ENCODE results near the gene SMC2.

SMC2 gene

DNA sequence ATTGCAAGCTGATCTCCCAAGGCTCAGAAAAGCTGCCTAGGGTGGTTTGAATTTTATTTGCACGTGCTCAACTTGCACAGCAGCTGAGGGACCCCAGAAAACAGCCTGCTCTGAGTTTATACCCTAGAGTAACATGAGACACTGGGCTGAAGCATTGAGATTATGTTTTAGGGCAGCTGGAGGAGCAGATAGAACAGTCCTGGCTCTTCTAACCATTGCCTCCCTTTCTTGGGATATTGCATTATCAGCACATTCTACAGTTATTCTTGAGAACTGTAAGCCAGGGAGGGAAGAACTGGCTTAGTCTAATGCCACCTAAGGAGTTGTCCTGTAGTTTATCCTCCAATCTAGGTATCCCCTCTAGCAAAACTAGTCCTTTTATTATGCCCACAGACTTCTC, 10.3 kb downstream of the SMC2 start:
- Histone ChIP-seq H3K9me3 (no peaks in the 10 kb centered on the region), H3K36me3 (peaks cover 31 to 68% (median 47%) of the 10 kb centered on the region in 3 donors), H3K27me3 (no peaks in the 10 kb centered on the region), H3K27ac (no peak overlapping the region), H3K4me3 (no peak overlapping the region), H3K4me1 (no peaks in the 10 kb centered on the region)
- DNase-seq = no peak
- intact Hi-C loops (cut with DNase I; ENCODE audit: low total_unique reads) = no loop called here
- TF ChIP-seq, protein P1, sequence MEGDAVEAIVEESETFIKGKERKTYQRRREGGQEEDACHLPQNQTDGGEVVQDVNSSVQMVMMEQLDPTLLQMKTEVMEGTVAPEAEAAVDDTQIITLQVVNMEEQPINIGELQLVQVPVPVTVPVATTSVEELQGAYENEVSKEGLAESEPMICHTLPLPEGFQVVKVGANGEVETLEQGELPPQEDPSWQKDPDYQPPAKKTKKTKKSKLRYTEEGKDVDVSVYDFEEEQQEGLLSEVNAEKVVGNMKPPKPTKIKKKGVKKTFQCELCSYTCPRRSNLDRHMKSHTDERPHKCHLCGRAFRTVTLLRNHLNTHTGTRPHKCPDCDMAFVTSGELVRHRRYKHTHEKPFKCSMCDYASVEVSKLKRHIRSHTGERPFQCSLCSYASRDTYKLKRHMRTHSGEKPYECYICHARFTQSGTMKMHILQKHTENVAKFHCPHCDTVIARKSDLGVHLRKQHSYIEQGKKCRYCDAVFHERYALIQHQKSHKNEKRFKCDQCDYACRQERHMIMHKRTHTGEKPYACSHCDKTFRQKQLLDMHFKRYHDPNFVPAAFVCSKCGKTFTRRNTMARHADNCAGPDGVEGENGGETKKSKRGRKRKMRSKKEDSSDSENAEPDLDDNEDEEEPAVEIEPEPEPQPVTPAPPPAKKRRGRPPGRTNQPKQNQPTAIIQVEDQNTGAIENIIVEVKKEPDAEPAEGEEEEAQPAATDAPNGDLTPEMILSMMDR (IDR thresholded peaks at IDR 0.05) = no peak

DNA sequence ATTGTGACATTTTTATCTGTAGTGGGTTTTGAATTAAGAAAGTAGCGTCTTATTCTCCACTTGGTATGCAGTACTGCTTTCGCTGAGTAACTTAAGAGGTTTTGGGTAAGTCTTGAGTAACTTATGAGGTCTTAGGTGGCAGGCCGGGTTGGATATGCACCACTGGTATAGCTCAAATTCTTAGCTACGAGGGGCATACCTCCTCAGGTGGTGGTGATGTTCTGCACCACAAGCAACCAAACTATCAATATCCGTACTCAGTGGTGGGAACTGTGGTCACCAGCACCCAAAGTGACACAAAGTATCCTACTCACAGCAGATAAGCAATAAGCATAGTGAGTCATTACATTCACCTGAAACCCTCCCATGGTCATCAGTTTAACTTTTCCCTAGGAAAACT, 13.7 kb downstream of the SMC2 start:
- DNase-seq = no peak
- no peaks in the 10 kb centered on the region for H3K27me3 ChIP-seq
- H3K27ac ChIP-seq = no peak overlapping the region
- intact Hi-C loops (cut with DNase I; ENCODE audit: low total_unique reads) = no loop called here
- H3K9me3 ChIP-seq = no peaks in the 10 kb centered on the region
- peaks cover 20 to 63% (median 40%) of the 10 kb centered on the region in 3 donors for H3K36me3 ChIP-seq
- no peaks in the 10 kb centered on the region for H3K4me1 ChIP-seq
- H3K4me3 ChIP-seq = no peak overlapping the region
- TF ChIP-seq, protein P1 (IDR thresholded peaks at IDR 0.05) = no peak

DNA sequence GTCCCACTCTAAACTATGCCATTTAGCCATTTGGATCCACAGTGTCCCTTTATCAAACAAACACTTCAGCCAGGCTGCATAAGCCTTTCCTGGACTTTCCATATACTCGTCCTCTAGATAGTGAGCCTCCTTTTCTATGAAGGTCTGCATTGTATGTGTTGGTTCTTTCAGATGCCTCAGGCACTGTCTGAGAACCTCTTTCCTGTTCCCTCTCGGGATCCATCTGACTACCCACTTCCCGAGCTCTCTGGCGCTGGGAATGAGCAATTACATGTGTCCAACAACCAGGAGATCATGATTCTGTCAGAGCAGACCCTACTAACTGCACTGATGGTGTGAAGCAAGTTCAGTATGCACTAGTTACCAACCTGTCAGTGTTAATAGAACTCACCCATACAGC, 14.2 kb downstream of the SMC2 start:
- no peak overlapping the region for H3K4me3 ChIP-seq
- no peaks in the 10 kb centered on the region for H3K4me1 ChIP-seq
- H3K27ac ChIP-seq = no peak overlapping the region
- H3K36me3 ChIP-seq = peaks cover 15 to 62% (median 34%) of the 10 kb centered on the region in 3 donors
- no peak for DNase-seq
- no peaks in the 10 kb centered on the region for H3K27me3 ChIP-seq
- no peaks in the 10 kb centered on the region for H3K9me3 ChIP-seq
- intact Hi-C loops (cut with DNase I; ENCODE audit: low total_unique reads) = no loop called here
- TF ChIP-seq, protein P1 (IDR thresholded peaks at IDR 0.05) = no peak

DNA sequence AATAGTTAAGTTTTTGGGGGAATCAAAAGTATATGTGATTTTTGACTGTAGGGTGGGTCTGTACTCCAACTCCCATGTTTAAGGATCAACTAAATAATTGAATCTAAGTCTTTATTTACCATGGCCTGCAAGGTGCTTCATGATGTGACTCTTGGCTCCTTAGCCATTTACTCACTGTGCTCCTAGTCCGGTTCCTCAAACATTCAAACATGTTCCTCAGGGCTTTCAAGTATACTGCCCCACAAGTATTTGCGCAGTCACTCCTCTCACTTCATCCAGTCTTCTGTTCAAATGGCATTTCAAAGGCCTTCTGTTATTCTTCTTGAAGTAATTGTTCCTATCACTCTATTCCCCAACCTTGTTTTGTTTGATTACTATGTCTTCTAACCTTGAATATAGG, 16.4 kb downstream of the SMC2 start:
- Histone ChIP-seq H3K9me3 (no peaks in the 10 kb centered on the region), H3K4me3 (no peak overlapping the region), H3K4me1 (no peaks in the 10 kb centered on the region), H3K27me3 (no peaks in the 10 kb centered on the region), H3K27ac (no peak overlapping the region), H3K36me3 (peaks cover 7 to 56% (median 26%) of the 10 kb centered on the region in 3 donors)
- TF ChIP-seq, protein P1 (IDR thresholded peaks at IDR 0.05) = no peak
- no peak for DNase-seq
- intact Hi-C loops (cut with DNase I; ENCODE audit: low total_unique reads) = loop anchor here (5.0 kb wide), 1 partner anchor 1618 kb away; no protein-coding TSS in a partner anchor

DNA sequence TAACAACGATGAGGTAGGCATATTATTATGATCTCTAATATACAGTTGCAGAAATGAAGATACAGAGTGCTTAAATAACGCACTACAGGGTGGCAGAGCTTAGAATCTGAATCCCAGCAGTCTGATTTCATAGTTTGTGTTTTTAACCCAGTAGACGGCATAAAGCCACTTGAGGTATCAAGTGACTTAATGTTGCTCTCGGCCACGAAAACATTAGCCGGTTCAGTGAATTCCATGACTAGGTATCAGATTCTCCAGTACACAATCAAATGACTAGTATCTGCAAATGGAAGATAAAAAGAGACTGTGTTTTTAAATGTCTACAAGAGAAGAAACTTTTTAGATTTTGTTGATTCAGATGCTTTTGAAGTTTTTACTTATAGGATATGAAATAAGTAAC, 24.8 kb downstream of the SMC2 start:
- Histone ChIP-seq H3K4me1 (no peaks in the 10 kb centered on the region), H3K4me3 (no peak overlapping the region), H3K36me3 (peaks cover 12 to 48% (median 21%) of the 10 kb centered on the region in 3 donors), H3K9me3 (no peaks in the 10 kb centered on the region), H3K27me3 (no peaks in the 10 kb centered on the region), H3K27ac (no peak overlapping the region)
- TF ChIP-seq, protein P1 (IDR thresholded peaks at IDR 0.05) = no peak
- no peak for DNase-seq
- intact Hi-C loops (cut with DNase I; ENCODE audit: low total_unique reads) = no loop called here

DNA sequence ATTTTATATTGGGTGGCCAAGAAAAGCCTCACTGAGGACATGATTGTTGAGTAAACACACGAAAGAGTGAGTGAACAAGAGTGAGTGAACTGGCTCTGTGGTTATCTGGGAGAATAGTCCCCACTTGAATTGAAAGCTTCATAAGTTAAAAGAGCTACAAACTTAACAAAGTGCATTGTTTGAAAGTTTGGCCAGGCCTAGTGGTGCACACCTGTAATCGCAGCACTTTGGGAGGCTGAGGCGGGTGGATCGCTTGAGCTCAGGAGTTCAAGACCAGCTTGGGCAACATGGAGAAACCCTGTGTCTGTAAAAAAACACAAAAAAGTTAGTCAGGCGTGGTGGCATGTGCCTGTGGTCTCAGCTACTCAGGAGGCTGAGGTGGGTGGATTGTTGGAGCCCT, 26.9 kb downstream of the SMC2 start:
- no peaks in the 10 kb centered on the region for H3K9me3 ChIP-seq
- no peak for DNase-seq
- TF ChIP-seq, protein P1 (IDR thresholded peaks at IDR 0.05) = no peak
- H3K36me3 ChIP-seq = peaks cover 23 to 51% (median 33%) of the 10 kb centered on the region in 3 donors
- no peak overlapping the region for H3K4me3 ChIP-seq
- H3K27ac ChIP-seq = no peak overlapping the region
- no peaks in the 10 kb centered on the region for H3K4me1 ChIP-seq
- no peaks in the 10 kb centered on the region for H3K27me3 ChIP-seq
- intact Hi-C loops (cut with DNase I; ENCODE audit: low total_unique reads) = no loop called here

Data from tibial artery (tissue), 4 donors.